ENCODE data around the gene LFNG.
A peak's percentile ranks its signal among the peaks of the same experiment; 100 is the strongest.

LFNG gene, protein sequence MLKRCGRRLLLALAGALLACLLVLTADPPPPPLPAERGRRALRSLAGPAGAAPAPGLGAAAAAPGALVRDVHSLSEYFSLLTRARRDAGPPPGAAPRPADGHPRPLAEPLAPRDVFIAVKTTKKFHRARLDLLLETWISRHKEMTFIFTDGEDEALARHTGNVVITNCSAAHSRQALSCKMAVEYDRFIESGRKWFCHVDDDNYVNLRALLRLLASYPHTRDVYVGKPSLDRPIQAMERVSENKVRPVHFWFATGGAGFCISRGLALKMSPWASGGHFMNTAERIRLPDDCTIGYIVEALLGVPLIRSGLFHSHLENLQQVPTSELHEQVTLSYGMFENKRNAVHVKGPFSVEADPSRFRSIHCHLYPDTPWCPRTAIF

DNA sequence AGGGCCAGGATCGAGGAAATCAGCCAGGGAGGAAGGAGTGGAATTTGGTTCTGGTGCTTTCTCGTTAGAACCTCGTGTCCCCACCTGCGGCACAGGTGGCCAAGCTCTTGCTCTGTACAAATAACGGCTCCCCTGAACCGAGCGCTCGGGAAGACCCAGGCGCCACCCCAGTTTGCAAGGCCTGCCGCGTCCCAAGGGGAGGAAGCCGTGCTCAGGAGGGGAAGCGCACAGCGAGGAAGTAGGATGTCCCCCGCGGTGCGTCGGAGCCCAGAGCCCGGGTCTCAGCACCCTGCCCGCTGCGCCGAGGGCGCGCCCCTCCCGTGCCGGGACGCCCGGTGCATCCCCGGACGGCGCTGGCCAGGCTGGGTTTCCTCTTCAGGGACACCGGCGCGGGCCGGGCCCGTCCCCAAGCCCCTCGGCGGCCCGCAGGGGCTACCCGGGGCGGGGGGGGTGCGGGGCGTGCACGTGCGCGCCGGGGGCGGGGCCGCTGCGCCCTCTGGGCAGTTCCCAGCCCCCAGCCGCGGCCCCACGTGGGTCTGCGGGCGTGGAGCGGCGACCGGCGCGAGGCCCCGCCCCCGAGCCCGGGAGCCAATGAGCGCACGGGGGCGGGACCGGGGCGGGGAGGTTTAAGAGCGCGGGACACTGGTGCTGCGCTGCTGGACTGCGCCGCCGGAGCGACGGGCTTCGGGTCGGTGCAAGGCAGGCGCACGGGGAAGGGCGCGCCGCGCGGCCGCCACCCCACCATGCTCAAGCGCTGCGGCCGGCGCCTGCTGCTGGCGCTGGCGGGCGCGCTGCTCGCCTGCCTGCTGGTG, at the start of gene LFNG:
TSS of gene LFNG (plus strand) at position 656 of the 812 bp plus-strand sequence. CDS start at position 744, 88 bp downstream.
- TF ChIP-seq, protein P1, sequence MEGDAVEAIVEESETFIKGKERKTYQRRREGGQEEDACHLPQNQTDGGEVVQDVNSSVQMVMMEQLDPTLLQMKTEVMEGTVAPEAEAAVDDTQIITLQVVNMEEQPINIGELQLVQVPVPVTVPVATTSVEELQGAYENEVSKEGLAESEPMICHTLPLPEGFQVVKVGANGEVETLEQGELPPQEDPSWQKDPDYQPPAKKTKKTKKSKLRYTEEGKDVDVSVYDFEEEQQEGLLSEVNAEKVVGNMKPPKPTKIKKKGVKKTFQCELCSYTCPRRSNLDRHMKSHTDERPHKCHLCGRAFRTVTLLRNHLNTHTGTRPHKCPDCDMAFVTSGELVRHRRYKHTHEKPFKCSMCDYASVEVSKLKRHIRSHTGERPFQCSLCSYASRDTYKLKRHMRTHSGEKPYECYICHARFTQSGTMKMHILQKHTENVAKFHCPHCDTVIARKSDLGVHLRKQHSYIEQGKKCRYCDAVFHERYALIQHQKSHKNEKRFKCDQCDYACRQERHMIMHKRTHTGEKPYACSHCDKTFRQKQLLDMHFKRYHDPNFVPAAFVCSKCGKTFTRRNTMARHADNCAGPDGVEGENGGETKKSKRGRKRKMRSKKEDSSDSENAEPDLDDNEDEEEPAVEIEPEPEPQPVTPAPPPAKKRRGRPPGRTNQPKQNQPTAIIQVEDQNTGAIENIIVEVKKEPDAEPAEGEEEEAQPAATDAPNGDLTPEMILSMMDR (IDR thresholded peaks at IDR 0.05; ENCODE audit: insufficient read depth, missing control alignments), result no peak
- DNase-seq (ENCODE audit: insufficient read length, low spot score) (peak; percentile 99), FAIRE-seq (no peak)

DNA sequence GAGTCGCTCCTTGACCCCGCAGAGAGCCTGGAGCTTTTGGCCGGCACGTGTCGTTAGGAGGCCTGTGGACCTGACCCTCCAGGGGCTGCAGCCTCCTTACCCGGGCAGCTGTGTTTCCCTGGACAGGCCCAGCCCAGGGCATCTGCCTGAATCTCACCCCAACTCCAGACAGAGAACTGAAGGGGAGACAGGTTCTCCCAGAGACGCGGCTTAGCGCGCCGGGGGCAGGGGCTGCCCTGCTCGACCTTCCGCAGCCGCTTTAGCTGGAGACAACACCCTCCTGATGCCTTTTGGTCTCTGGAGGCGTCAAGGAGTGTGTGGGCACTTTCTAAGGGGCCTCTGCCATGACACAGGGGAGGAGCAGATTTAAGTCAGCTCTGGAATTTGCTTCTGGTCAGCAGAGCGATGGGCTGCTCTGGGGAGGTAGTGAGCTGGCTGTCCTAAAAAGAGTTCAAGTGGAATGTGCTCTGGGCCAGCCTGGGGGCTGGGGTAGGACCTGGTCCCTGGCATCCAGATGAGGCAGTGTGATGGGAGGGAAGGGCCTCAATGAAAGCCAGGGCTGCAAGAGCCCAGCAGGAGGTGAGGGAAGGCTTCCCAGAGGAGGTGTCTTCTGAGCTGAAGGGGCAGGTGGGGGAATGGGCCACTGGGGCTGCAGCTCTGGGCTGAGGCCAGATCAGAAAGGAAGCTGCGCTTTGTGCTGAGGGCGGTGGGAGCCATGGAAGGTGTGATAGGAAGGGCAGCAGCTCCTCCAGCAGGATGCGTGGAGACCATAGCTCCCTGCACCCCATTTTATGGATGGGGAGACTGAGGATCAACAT, 49.2 kb upstream of the LFNG start:
- FAIRE-seq, result no peak
- DNase-seq (ENCODE audit: insufficient read length, low spot score), result no peak
- TF ChIP-seq, protein P1 (IDR thresholded peaks at IDR 0.05; ENCODE audit: insufficient read depth, missing control alignments), result no peak

DNA sequence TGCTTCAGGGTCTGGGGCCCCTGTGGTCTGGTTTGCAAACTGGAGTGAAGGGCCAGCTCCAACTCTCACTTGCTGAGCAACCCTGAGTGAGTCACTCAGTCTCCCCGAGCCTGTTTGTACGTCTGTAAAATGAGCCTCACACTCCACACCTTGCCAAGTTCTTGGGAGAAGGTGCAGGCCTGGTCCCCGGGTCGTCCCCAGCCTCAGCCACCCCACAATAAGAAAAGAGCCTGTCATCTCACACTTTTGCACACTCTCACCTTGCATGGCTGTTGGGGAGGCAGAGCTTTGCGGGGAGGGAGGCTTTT, 48.6 kb upstream of the LFNG start:
- FAIRE-seq, result no peak
- DNase-seq (ENCODE audit: insufficient read length, low spot score), result no peak
- TF ChIP-seq, protein P1 (IDR thresholded peaks at IDR 0.05; ENCODE audit: insufficient read depth, missing control alignments), result no peak

DNA sequence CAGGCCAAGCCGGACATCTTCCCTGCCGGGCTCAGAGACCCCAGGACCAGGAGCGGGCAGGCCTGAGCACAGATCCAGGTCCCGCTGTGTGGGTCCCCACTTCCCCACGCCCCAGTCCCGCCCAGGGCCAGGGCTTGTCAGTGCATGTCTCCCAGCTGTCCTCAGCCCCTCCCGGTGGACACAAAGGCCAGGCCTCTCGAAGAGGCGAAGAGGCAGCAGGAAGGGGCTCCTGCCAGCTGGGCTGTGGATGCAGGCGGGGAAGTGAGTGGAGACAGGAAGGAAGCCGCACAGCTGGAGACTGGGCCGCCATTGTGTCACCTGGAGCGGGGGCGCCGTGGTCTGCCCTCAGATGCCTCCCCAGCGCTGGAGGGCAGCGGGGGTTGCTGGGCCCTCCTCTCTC, 48.2 kb upstream of the LFNG start:
- TF ChIP-seq, protein P1 (IDR thresholded peaks at IDR 0.05; ENCODE audit: insufficient read depth, missing control alignments), result no peak
- DNase-seq (ENCODE audit: insufficient read length, low spot score) (no peak), FAIRE-seq (no peak)

DNA sequence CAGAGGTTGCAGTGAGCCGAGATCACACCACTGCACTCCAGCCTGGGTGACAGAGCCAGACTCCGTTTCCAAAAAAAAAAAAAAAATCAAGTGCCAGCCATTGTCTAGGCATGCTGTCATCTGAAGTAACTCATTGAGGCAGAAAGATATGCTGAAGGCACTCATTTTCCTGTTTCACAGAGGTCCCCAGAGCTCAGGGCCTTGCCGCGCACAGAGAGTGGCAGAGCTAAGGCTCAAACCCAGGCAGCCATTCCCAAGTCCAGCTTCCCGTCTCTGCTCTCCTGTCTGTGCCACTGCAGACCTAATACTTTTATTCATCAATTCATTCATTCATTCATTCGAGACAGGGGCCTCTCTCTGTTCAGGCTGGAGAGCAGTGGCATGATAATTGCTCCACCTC, 46.8 kb upstream of the LFNG start:
- DNase-seq (ENCODE audit: insufficient read length, low spot score), result no peak
- TF ChIP-seq, protein P1 (IDR thresholded peaks at IDR 0.05; ENCODE audit: insufficient read depth, missing control alignments), result no peak
- FAIRE-seq, result no peak

DNA sequence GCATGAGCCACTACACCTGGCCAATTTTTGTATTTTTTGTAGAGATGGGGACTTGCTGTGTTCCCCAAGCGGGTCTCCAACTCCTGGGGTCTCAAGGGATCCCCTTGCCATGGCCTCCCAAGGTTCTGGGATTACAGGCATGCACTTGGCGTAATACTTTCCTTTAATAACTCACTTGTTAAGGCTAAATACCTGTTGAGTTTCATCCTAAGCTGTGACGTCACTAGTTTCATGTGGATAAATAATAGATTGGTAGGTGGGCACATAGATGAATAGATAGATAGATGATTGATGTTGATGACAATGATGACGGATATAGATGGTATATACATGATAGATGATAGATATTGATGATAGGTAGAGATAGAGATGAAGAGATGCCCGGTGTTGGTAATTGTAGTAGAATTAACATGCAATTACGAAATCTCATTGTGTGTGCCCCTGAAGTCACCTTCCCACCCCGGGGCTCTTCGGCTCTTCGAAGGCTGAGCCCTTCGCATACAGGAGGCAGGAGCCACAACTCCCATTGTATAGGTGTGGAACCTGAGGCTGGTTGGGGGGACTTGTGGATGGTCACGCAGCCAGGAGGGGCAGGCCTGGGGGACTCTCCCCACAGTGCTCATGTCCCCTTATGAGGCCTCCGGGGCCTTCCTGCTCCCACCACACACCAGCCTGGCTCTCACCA, 45.9 kb upstream of the LFNG start:
- TF ChIP-seq, protein P1 (IDR thresholded peaks at IDR 0.05; ENCODE audit: insufficient read depth, missing control alignments), result no peak
- FAIRE-seq (no peak), DNase-seq (ENCODE audit: insufficient read length, low spot score) (no peak)

Data from D721Med (cell line).